Right atrium auricular region (tissue), 2 donors: ENCODE results near the gene KRT20. TPM values are rescaled to one million over a fixed set of nuclear protein-coding genes. Genes with fewer than 3 reads are reported as not detected.

Experiments used
- DNase-seq: peaks from one replicate; pipeline ENCODE4 v3.0.0-alpha.2; 2019; ENCODE audit warnings: low spot score
- H3K27ac ChIP-seq, 2 donors: fragments of 200-600 bp; sonication (generic); 1 replicate in 1 of 2; 2 replicates in 1 of 2; pipeline ENCODE4 v1.5.1; 2016 to 2019
- H3K27me3 ChIP-seq, 2 donors: fragments of 200-600 bp; sonication (generic); one replicate each; pipeline versions ENCODE4 v1.5.1 to v1.6.0; 2017 to 2019
- H3K36me3 ChIP-seq: fragments of 200-600 bp; sonication (generic); one replicate; pipeline ENCODE4 v1.5.1; 2016
- H3K4me1 ChIP-seq, 2 donors: fragments of 200-600 bp; sonication (generic); one replicate each; pipeline versions ENCODE4 v1.5.1 to v1.6.0; 2017 to 2019
- H3K4me3 ChIP-seq, 2 donors: fragments of 200-600 bp; sonication (generic); 1 replicate in 1 of 2; 2 replicates in 1 of 2; pipeline ENCODE4 v1.5.1; 2017 to 2019; ENCODE audit warnings: mild to moderate bottlenecking in 1 of 2, moderate library complexity in 1 of 2
- H3K9me3 ChIP-seq, 2 donors: fragments of 200-600 bp; sonication (generic); one replicate each; pipeline ENCODE4 v1.5.1; 2019
- CTCF ChIP-seq, 2 donors: fragments of 200-600 bp; sonication (generic); IDR thresholded peaks; one replicate each; pipeline ENCODE4 v1.5.1; 2019; ENCODE audit warnings: antibody characterized with exemption in 2 of 2
- total RNA-seq, 2 donors: library from RNA; depleted of rRNA; stranded (reverse); fragments of >200 nt; gene quantifications; one replicate each; pipeline ENCODE4 v1.1.0, GENCODE V29; 2016

The KRT20 gene
- total RNA-seq, 2 donors from 2014 or later = not detected

GRCh38 chr17:40839194-40839593 lies 45.8 kb downstream of the KRT20 start:
- H3K27ac ChIP-seq = no peak overlapping the region
- H3K9me3 ChIP-seq = no peaks in the 10 kb centered on the region
- no peak overlapping the region for H3K4me3 ChIP-seq
- TF ChIP-seq CTCF (IDR thresholded peaks at IDR 0.05) = no peak
- no peak for DNase-seq
- H3K36me3 ChIP-seq = peaks cover 16% of the 10 kb centered on the region
- H3K4me1 ChIP-seq = no peaks in the 10 kb centered on the region
- no peaks in the 10 kb centered on the region for H3K27me3 ChIP-seq

GRCh38 chr17:40836020-40836419 lies 49.0 kb downstream of the KRT20 start:
- Histone ChIP-seq H3K4me1 (peaks cover 0 to 5% of the 10 kb centered on the region in 2 donors), H3K27me3 (no peaks in the 10 kb centered on the region), H3K4me3 (no peak overlapping the region), H3K36me3 (peaks cover 16% of the 10 kb centered on the region), H3K9me3 (no peaks in the 10 kb centered on the region), H3K27ac (no peak overlapping the region)
- no peak for TF ChIP-seq CTCF (IDR thresholded peaks at IDR 0.05)
- DNase-seq = no peak

- Histone ChIP-seq H3K4me3 (no peak overlapping the region), H3K27me3 (no peaks in the 10 kb centered on the region), H3K27ac (no peak overlapping the region), H3K9me3 (no peaks in the 10 kb centered on the region), H3K36me3 (peaks cover 16% of the 10 kb centered on the region), H3K4me1 (peaks cover 0 to 5% of the 10 kb centered on the region in 2 donors)
- no peak for TF ChIP-seq CTCF (IDR thresholded peaks at IDR 0.05)
- DNase-seq = no peak
Observed at GRCh38 chr17:40833882-40834281, 51.2 kb downstream of the KRT20 start.

GRCh38 chr17:40832840-40833239 lies 52.2 kb downstream of the KRT20 start:
- no peak for TF ChIP-seq CTCF (IDR thresholded peaks at IDR 0.05)
- no peak overlapping the region for H3K27ac ChIP-seq
- no peaks in the 10 kb centered on the region for H3K27me3 ChIP-seq
- no peak for DNase-seq
- peaks cover 16% of the 10 kb centered on the region for H3K36me3 ChIP-seq
- H3K9me3 ChIP-seq = no peaks in the 10 kb centered on the region
- no peak overlapping the region for H3K4me3 ChIP-seq
- H3K4me1 ChIP-seq = peaks cover 0 to 15% of the 10 kb centered on the region in 2 donors

GRCh38 chr17:40830085-40830776 lies 54.8 kb downstream of the KRT20 start:
- Histone ChIP-seq H3K4me3 (no peak overlapping the region), H3K27ac (no peak overlapping the region), H3K36me3 (peaks cover 6% of the 10 kb centered on the region), H3K9me3 (no peaks in the 10 kb centered on the region), H3K27me3 (no peaks in the 10 kb centered on the region), H3K4me1 (peaks cover 0 to 21% of the 10 kb centered on the region in 2 donors)
- DNase-seq = no peak
- no peak for TF ChIP-seq CTCF (IDR thresholded peaks at IDR 0.05)
